Measurements from ENCODE around the gene GRK3. TPM values are rescaled to one million over a fixed set of nuclear protein-coding genes. Genes with fewer than 3 reads are reported as not detected.

The GRK3 gene
- total RNA-seq, 6 experiments from 2014 or later: 1.1 to 4.9 (median 3.6) TPM

DNA sequence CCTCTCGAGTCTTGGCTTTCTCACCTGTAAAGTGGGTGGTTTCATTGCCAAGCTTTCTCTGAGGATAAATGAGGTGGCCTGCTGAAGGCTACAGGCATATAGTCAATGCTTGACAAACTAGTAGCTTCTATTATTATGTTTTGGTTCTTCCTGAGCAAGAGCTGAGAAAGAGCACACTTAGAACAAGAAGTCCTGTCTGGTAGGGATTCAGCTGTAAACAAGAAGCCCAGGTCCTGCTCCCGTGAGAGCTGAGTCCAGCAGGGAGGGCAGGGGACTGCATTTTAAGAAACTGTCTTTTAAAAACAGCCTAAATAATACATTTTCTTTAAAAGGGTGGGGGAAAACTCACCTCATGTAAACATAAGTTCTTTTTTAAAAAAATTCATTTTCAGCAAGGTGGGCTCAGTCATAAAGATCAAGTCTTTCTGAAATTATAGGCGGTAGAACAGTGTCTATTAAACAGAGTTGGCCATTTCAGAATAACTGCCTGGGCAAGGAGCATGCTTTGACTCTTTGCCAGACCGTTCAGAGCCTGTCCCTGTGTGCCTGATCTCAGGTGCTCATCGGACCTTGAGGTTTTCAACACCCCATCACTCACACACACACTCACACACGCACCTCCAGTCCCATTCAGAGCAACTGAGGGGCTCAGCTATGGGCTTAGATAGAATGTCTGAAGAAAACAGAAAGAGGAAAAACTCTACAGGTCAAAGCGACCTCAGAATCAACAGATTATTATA is 148.4 kb downstream of the GRK3 start:
- H3K9me3 ChIP-seq: no peaks in the 10 kb centered on the region
- H3K36me3 ChIP-seq: no peaks in the 10 kb centered on the region
- 85% methylated on average over 7 of the region's 7 CpGs for WGBS (ENCODE audit: insufficient coverage, low coverage, low lambda C conversion rate, missing lambda C conversion rate)
- no peak overlapping the region for H3K4me3 ChIP-seq
- no peaks in the 10 kb centered on the region for H3K4me1 ChIP-seq
- no peak for TF ChIP-seq POLR2A (IDR thresholded peaks at IDR 0.05)
- TF ChIP-seq, protein P1, sequence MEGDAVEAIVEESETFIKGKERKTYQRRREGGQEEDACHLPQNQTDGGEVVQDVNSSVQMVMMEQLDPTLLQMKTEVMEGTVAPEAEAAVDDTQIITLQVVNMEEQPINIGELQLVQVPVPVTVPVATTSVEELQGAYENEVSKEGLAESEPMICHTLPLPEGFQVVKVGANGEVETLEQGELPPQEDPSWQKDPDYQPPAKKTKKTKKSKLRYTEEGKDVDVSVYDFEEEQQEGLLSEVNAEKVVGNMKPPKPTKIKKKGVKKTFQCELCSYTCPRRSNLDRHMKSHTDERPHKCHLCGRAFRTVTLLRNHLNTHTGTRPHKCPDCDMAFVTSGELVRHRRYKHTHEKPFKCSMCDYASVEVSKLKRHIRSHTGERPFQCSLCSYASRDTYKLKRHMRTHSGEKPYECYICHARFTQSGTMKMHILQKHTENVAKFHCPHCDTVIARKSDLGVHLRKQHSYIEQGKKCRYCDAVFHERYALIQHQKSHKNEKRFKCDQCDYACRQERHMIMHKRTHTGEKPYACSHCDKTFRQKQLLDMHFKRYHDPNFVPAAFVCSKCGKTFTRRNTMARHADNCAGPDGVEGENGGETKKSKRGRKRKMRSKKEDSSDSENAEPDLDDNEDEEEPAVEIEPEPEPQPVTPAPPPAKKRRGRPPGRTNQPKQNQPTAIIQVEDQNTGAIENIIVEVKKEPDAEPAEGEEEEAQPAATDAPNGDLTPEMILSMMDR (IDR thresholded peaks at IDR 0.05): no peak
- no peak overlapping the region for H3K27ac ChIP-seq
- intact Hi-C loops (cut with DNase I): no loop called here
- DNase-seq: no peak
- no peaks in the 10 kb centered on the region for H3K27me3 ChIP-seq
- no peak for ATAC-seq

DNA sequence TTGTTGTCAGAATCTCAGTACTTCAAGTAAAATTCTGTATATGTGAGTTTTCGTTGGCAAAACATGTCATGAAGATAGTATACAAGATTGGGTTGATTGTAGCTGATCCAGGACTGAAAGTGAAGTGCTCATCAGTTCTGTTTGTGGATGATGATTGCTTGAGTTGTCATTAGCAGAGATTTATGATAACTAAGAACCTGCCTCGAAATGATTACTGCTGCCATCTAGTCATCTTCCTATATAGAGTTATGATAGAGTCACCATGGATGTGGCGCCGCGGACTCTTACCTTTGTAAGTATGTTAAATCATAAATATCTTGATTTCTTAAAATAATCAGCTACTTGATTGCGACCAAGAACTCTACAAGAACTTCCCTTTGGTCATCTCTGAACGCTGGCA is 149.6 kb downstream of the GRK3 start:
- DNase-seq: no peak
- no peak overlapping the region for H3K4me3 ChIP-seq
- no peaks in the 10 kb centered on the region for H3K9me3 ChIP-seq
- 89% methylated on average over 7 of the region's 7 CpGs for WGBS (ENCODE audit: insufficient coverage, low coverage, low lambda C conversion rate, missing lambda C conversion rate)
- intact Hi-C loops (cut with DNase I): no loop called here
- no peak for ATAC-seq
- TF ChIP-seq, protein P1 (IDR thresholded peaks at IDR 0.05): no peak
- no peak for TF ChIP-seq POLR2A (IDR thresholded peaks at IDR 0.05)
- H3K27ac ChIP-seq: no peak overlapping the region
- no peaks in the 10 kb centered on the region for H3K27me3 ChIP-seq
- H3K4me1 ChIP-seq: no peaks in the 10 kb centered on the region
- H3K36me3 ChIP-seq: no peaks in the 10 kb centered on the region

DNA sequence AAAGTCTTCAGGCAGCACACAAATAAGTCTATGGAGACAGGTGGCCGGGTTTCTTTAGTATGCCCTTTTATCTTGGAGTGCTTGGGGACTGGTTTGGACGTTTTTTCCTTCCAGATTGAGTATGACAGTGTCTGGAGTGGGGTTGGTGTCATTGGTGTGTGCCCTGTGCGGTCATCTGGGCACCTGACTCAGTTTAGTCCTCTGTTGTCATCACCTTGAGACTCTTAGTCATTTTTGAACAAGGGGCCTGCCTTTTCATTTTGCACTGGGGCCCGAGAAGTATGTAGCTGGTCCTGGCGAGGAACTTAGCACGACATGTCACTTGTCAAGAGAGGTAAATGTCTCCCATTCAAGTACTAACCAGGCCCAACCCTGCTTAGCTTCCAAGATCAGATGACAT is 150.3 kb downstream of the GRK3 start:
- intact Hi-C loops (cut with DNase I): no loop called here
- no peak overlapping the region for H3K27ac ChIP-seq
- no peaks in the 10 kb centered on the region for H3K27me3 ChIP-seq
- no peaks in the 10 kb centered on the region for H3K9me3 ChIP-seq
- TF ChIP-seq, protein P1 (IDR thresholded peaks at IDR 0.05): no peak
- TF ChIP-seq POLR2A (IDR thresholded peaks at IDR 0.05): no peak
- DNase-seq (no peak), ATAC-seq (no peak)
- WGBS (ENCODE audit: insufficient coverage, low coverage, low lambda C conversion rate, missing lambda C conversion rate): 68% methylated on average over 5 of the region's 6 CpGs
- H3K4me1 ChIP-seq: no peaks in the 10 kb centered on the region
- no peak overlapping the region for H3K4me3 ChIP-seq
- no peaks in the 10 kb centered on the region for H3K36me3 ChIP-seq

DNA sequence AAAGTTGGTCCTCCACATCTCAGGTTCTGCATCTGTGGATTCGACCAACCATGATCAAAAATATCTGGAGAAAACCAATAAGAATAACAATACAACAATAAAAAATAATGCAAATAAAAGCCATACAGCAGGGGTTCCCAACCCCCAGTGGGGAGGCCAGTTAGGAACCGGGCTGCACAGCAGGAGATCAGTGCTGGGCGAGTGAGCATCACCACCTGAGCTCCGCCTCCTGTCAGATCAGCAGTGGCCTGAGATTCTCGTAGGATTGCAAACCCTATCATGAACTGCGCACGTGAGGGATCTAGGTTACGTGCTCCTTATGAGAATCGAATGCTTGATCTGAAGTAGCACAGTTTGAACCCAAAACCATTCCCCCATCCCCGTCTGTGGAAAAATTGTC is 152.2 kb downstream of the GRK3 start:
- H3K36me3 ChIP-seq: no peaks in the 10 kb centered on the region
- no peak overlapping the region for H3K27ac ChIP-seq

More for the DNA sequence above, 152.2 kb downstream of the GRK3 start:
- WGBS (ENCODE audit: insufficient coverage, low coverage, low lambda C conversion rate, missing lambda C conversion rate): 81% methylated on average over 8 of the region's 10 CpGs
- intact Hi-C loops (cut with DNase I): no loop called here
- H3K9me3 ChIP-seq: no peaks in the 10 kb centered on the region
- DNase-seq (no peak), ATAC-seq (no peak)
- no peaks in the 10 kb centered on the region for H3K4me1 ChIP-seq
- H3K4me3 ChIP-seq: no peak overlapping the region
- no peaks in the 10 kb centered on the region for H3K27me3 ChIP-seq
- TF ChIP-seq POLR2A (IDR thresholded peaks at IDR 0.05): no peak
- TF ChIP-seq, protein P1 (IDR thresholded peaks at IDR 0.05): no peak
